Colonic mucosa (tissue), 4 donors: ENCODE results near the gene IKZF3. TPM values are rescaled to one million over a fixed set of nuclear protein-coding genes. Genes with fewer than 3 reads are reported as not detected.
A peak's percentile ranks its signal among the peaks of the same experiment; 100 is the strongest.

Source experiments
- DNase-seq: peaks from one replicate; pipeline ENCODE4 v3.0.0-alpha.2; 2020
- H3K27ac ChIP-seq: fragments of 200-600 bp; one replicate; pipeline ENCODE4 v1.8.0; 2021
- H3K27me3 ChIP-seq: fragments of 200-600 bp; one replicate; pipeline ENCODE4 v1.8.0; 2021
- H3K36me3 ChIP-seq: fragments of 200-600 bp; one replicate; pipeline ENCODE4 v1.8.0; 2021
- H3K4me1 ChIP-seq: fragments of 200-600 bp; one replicate; pipeline ENCODE4 v1.8.0; 2021; ENCODE audit warnings: mild to moderate bottlenecking
- H3K4me3 ChIP-seq: fragments of 200-600 bp; one replicate; pipeline ENCODE4 v1.8.0; 2021
- H3K9ac ChIP-seq, 2 donors: one replicate each; pipeline ENCODE4 v1.7.0; 2013; ENCODE audit warnings: control low read depth in 2 of 2, low read depth in 2 of 2, low read length in 2 of 2
- H3K9me3 ChIP-seq: fragments of 200-600 bp; one replicate; pipeline ENCODE4 v1.8.0; 2021
- CTCF ChIP-seq: fragments of 200-600 bp; IDR thresholded peaks from one replicate; pipeline ENCODE4 v1.8.0; 2022; ENCODE audit warnings: antibody characterized with exemption, mild to moderate bottlenecking
- intact Hi-C: fragments of 100-400 bp; cut with DNase I; formaldehyde crosslinking; loops from one replicate; pipeline ENCODE4 v1.14.1; 2022
- total RNA-seq, 2 donors: library from RNA; stranded (reverse); fragmentation: NEBNext Ultra II Directional in 1 of 2; extraction: Animal tissue kit (Norgen Biotek cat#: 25700) in 1 of 2; gene quantifications; one replicate each; pipeline ENCODE4 v1.2.1, GENCODE V29; 2021
- donor health status: healthy.
- donor health status: DM: no; HTN: no; CAD: no.
- donor health status: DM: no; HTN: no; CAD: no.

The IKZF3 gene
- total RNA-seq, 2 donors from 2014 or later, result 1.8 to 2.0 TPM

GRCh38 chr17:39871801-39872200 is 7.7 kb upstream of the IKZF3 start:
- H3K4me1 ChIP-seq, result no peaks in the 10 kb centered on the region
- intact Hi-C loops, result no loop called here
- H3K9me3 ChIP-seq, result no peaks in the 10 kb centered on the region
- H3K27me3 ChIP-seq, result no peaks in the 10 kb centered on the region
- H3K36me3 ChIP-seq, result no peaks in the 10 kb centered on the region
- H3K4me3 ChIP-seq, result no peak overlapping the region
- no peak overlapping the region for H3K9ac ChIP-seq
- no peak overlapping the region for H3K27ac ChIP-seq
- no peak for DNase-seq
- TF ChIP-seq CTCF, result no peak

GRCh38 chr17:39870776-39871175 is 6.7 kb upstream of the IKZF3 start:
- no peak overlapping the region for H3K9ac ChIP-seq
- TF ChIP-seq CTCF, result no peak
- H3K27me3 ChIP-seq, result no peaks in the 10 kb centered on the region
- H3K4me3 ChIP-seq, result no peak overlapping the region
- no peaks in the 10 kb centered on the region for H3K9me3 ChIP-seq
- intact Hi-C loops, result no loop called here
- no peaks in the 10 kb centered on the region for H3K36me3 ChIP-seq
- no peaks in the 10 kb centered on the region for H3K4me1 ChIP-seq
- no peak for DNase-seq
- no peak overlapping the region for H3K27ac ChIP-seq

GRCh38 chr17:39868554-39868942 is 4.4 kb upstream of the IKZF3 start:
- peaks cover 9% of the 10 kb centered on the region for H3K27me3 ChIP-seq
- no peak overlapping the region for H3K27ac ChIP-seq
- intact Hi-C loops, result no loop called here
- H3K9ac ChIP-seq, result no peak overlapping the region
- no peaks in the 10 kb centered on the region for H3K36me3 ChIP-seq
- H3K4me1 ChIP-seq, result no peaks in the 10 kb centered on the region
- H3K9me3 ChIP-seq, result no peaks in the 10 kb centered on the region
- TF ChIP-seq CTCF, result no peak
- no peak for DNase-seq
- no peak overlapping the region for H3K4me3 ChIP-seq

- Histone ChIP-seq H3K27me3 (peaks cover 11% of the 10 kb centered on the region), H3K4me3 (no peak within 1 kb of the TSS)
- no peak for DNase-seq
These were observed 3.9 kb upstream of the IKZF3 start, which contains the start of gene ZPBP2 for GRCh38 chr17:39867880-39868553. Gene ZPBP2 (plus strand): TSS chr17:39868202. CDS start chr17:39868355, 153 bp downstream.

GRCh38 chr17:39867084-39867879 is 3.2 kb upstream of the IKZF3 start:
- Histone ChIP-seq H3K4me1 (no peaks in the 10 kb centered on the region), H3K4me3 (no peak overlapping the region), H3K27ac (no peak overlapping the region), H3K9me3 (no peaks in the 10 kb centered on the region), H3K27me3 (peaks cover 11% of the 10 kb centered on the region), H3K36me3 (no peaks in the 10 kb centered on the region), H3K9ac (peak overlapping the region; percentile 14 to 34)
- TF ChIP-seq CTCF, result no peak
- intact Hi-C loops, result no loop called here
- DNase-seq, result no peak

More at GRCh38 chr17:39867880-39868553, 3.9 kb upstream of the IKZF3 start, which contains the start of gene ZPBP2:
- TF ChIP-seq CTCF, result no peak
- Histone ChIP-seq H3K4me1 (no peaks in the 10 kb centered on the region), H3K9me3 (no peaks in the 10 kb centered on the region), H3K36me3 (no peaks in the 10 kb centered on the region), H3K9ac (peak within 1 kb of the TSS; percentile 17 to 34), H3K27ac (no peak within 1 kb of the TSS)
- intact Hi-C loops, result no loop called here
